Adipocyte (in vitro differentiated cells): ENCODE measurements around the gene ANKH.
A peak's percentile ranks its signal among the peaks of the same experiment; 100 is the strongest.

Experiments used
- DNase-seq: peaks from one replicate; pipeline ENCODE4 v3.0.0-alpha.2; 2015; ENCODE audit warnings: low read depth
- H3K27me3 ChIP-seq: replicated peaks from 2 replicates; pipeline ENCODE4 v1.7.0; 2013; ENCODE audit warnings: mild to moderate bottlenecking, low read length, moderate library complexity; ENCODE audit not compliant: control insufficient read depth, insufficient read depth
- H3K36me3 ChIP-seq: 2 replicates; pipeline ENCODE4 v1.7.0; 2013; ENCODE audit warnings: low read length, mild to moderate bottlenecking, moderate library complexity; ENCODE audit not compliant: control insufficient read depth, insufficient read depth, severe bottlenecking
- H3K4me1 ChIP-seq: 2 replicates; pipeline ENCODE4 v1.7.0; 2013; ENCODE audit warnings: mild to moderate bottlenecking, low read length, moderate library complexity; ENCODE audit not compliant: control insufficient read depth, insufficient read depth
- H3K4me3 ChIP-seq: 2 replicates; pipeline ENCODE4 v1.7.0; 2013; ENCODE audit warnings: mild to moderate bottlenecking, low read length, moderate library complexity
- H3K9ac ChIP-seq: 2 replicates; pipeline ENCODE4 v1.7.0; 2013; ENCODE audit warnings: mild to moderate bottlenecking, low read length, moderate library complexity
- H3K9me3 ChIP-seq: 2 replicates; pipeline ENCODE4 v1.7.0; 2013; ENCODE audit warnings: mild to moderate bottlenecking, low read length, moderate library complexity; ENCODE audit not compliant: control insufficient read depth

Gene ANKH

GRCh38 chr5:14674983-14675854 is 196.4 kb downstream of the ANKH start:
- H3K9ac ChIP-seq: no peak overlapping the region
- no peak overlapping the region for H3K4me3 ChIP-seq

GRCh38 chr5:14673443-14673842 is 198.1 kb downstream of the ANKH start:
- no peaks in the 10 kb centered on the region for H3K36me3 ChIP-seq
- H3K9me3 ChIP-seq: no peaks in the 10 kb centered on the region
- no peak overlapping the region for H3K4me3 ChIP-seq
- no peak overlapping the region for H3K9ac ChIP-seq
- no peaks in the 10 kb centered on the region for H3K27me3 ChIP-seq
- DNase-seq: no peak
- H3K4me1 ChIP-seq: peaks cover 8% of the 10 kb centered on the region

More at GRCh38 chr5:14674983-14675854, 196.4 kb downstream of the ANKH start:
- DNase-seq: no peak
- Histone ChIP-seq H3K36me3 (peaks cover 10% of the 10 kb centered on the region), H3K9me3 (no peaks in the 10 kb centered on the region), H3K27me3 (no peaks in the 10 kb centered on the region), H3K4me1 (peaks cover 15% of the 10 kb centered on the region)

GRCh38 chr5:14672484-14673394 is 198.8 kb downstream of the ANKH start:
- Histone ChIP-seq H3K4me1 (peaks cover 10% of the 10 kb centered on the region), H3K4me3 (no peak overlapping the region), H3K36me3 (no peaks in the 10 kb centered on the region), H3K9me3 (no peaks in the 10 kb centered on the region), H3K27me3 (no peaks in the 10 kb centered on the region), H3K9ac (no peak overlapping the region)
- no peak for DNase-seq

- DNase-seq: no peak
- Histone ChIP-seq H3K36me3 (no peaks in the 10 kb centered on the region), H3K4me3 (no peak overlapping the region), H3K9me3 (no peaks in the 10 kb centered on the region), H3K27me3 (no peaks in the 10 kb centered on the region), H3K9ac (no peak overlapping the region), H3K4me1 (peaks cover 11% of the 10 kb centered on the region)
Observed at GRCh38 chr5:14672082-14672481, 199.5 kb downstream of the ANKH start.

- no peak overlapping the region for H3K4me3 ChIP-seq
- DNase-seq: no peak
Observed at GRCh38 chr5:14671414-14671813, 200.2 kb downstream of the ANKH start.

GRCh38 chr5:14669975-14670374 is 201.6 kb downstream of the ANKH start:
- Histone ChIP-seq H3K4me1 (peaks cover 23% of the 10 kb centered on the region), H3K4me3 (no peak overlapping the region), H3K36me3 (no peaks in the 10 kb centered on the region), H3K9ac (no peak overlapping the region), H3K27me3 (no peaks in the 10 kb centered on the region), H3K9me3 (no peaks in the 10 kb centered on the region)
- no peak for DNase-seq

More at GRCh38 chr5:14671414-14671813, 200.2 kb downstream of the ANKH start:
- Histone ChIP-seq H3K9ac (no peak overlapping the region), H3K36me3 (no peaks in the 10 kb centered on the region), H3K4me1 (peaks cover 14% of the 10 kb centered on the region), H3K9me3 (no peaks in the 10 kb centered on the region), H3K27me3 (no peaks in the 10 kb centered on the region)

GRCh38 chr5:14669415-14669814 is 202.2 kb downstream of the ANKH start:
- H3K9me3 ChIP-seq: no peaks in the 10 kb centered on the region
- no peak overlapping the region for H3K4me3 ChIP-seq
- no peaks in the 10 kb centered on the region for H3K27me3 ChIP-seq
- no peaks in the 10 kb centered on the region for H3K36me3 ChIP-seq
- H3K4me1 ChIP-seq: peaks cover 23% of the 10 kb centered on the region
- no peak for DNase-seq
- no peak overlapping the region for H3K9ac ChIP-seq

GRCh38 chr5:14668181-14668591 is 203.4 kb downstream of the ANKH start:
- no peak for DNase-seq
- Histone ChIP-seq H3K4me3 (no peak overlapping the region), H3K9me3 (no peaks in the 10 kb centered on the region), H3K27me3 (no peaks in the 10 kb centered on the region), H3K4me1 (peaks cover 29% of the 10 kb centered on the region), H3K36me3 (no peaks in the 10 kb centered on the region), H3K9ac (no peak overlapping the region)

- Histone ChIP-seq H3K9me3 (no peaks in the 10 kb centered on the region), H3K27me3 (no peaks in the 10 kb centered on the region), H3K9ac (no peak overlapping the region), H3K4me3 (no peak overlapping the region), H3K4me1 (peaks cover 32% of the 10 kb centered on the region), H3K36me3 (no peaks in the 10 kb centered on the region)
- no peak for DNase-seq
Observed at GRCh38 chr5:14667770-14668169, 203.8 kb downstream of the ANKH start.

- no peak for DNase-seq
- Histone ChIP-seq H3K36me3 (no peaks in the 10 kb centered on the region), H3K27me3 (no peaks in the 10 kb centered on the region), H3K4me1 (peaks cover 30% of the 10 kb centered on the region), H3K9ac (no peak overlapping the region), H3K4me3 (no peak overlapping the region), H3K9me3 (no peaks in the 10 kb centered on the region)
Observed at GRCh38 chr5:14667290-14667689, 204.3 kb downstream of the ANKH start.

GRCh38 chr5:14666357-14666756 is 205.2 kb downstream of the ANKH start:
- Histone ChIP-seq H3K4me1 (peaks cover 29% of the 10 kb centered on the region), H3K4me3 (peak overlapping the region; percentile 93), H3K9me3 (no peaks in the 10 kb centered on the region), H3K9ac (peak overlapping the region; percentile 93), H3K36me3 (no peaks in the 10 kb centered on the region), H3K27me3 (no peaks in the 10 kb centered on the region)
- no peak for DNase-seq
